ENCODE results near the gene BMP2K. TPM values are rescaled to one million over a fixed set of nuclear protein-coding genes. Genes with fewer than 3 reads are reported as not detected.

BMP2K gene
- total and polyA plus RNA-seq, 2 of the 8 experiments (the other 6 are each of a cell fraction or from before 2014, with no cell fraction given) = 15.6 to 24.1 TPM

DNA sequence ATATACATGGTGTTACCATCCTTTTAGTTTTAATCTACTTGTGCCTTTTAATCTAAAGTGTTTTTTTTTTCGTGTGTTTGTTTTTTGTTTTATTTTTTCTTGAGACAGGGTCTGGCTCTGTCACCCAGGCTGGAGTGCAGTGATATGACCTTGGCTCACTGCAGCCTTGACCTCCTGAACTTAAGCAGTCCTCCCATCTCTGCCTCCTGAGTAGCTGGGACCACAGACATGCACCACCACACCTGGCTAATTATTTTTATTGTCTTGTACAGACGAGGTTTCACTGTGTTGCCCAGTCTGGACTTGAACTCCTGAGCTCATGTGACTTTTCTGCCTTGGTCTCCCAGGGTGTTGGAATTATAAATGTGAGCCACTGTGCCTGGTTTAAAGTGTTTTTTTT is 33.1 kb downstream of the BMP2K start (continued):
- no peak for TF ChIP-seq CTCF (IDR thresholded peaks at IDR 0.05; ENCODE audit: control extremely low read depth in 1 of 3, insufficient read depth in 1 of 3, low read depth in 1 of 3, low read length in 3 of 3)
- TF ChIP-seq TAF7 (optimal IDR thresholded peaks at IDR 0.05; ENCODE audit: borderline replicate concordance, low read depth, low read length) = no peak
- TF ChIP-seq HDAC6 (IDR thresholded peaks at IDR 0.05; ENCODE audit: low read depth, low read length) = no peak
- no peak for TF ChIP-seq RBBP5 (IDR thresholded peaks at IDR 0.05; ENCODE audit: borderline replicate concordance, low read depth, low read length)
- no peak for TF ChIP-seq TCF12 (IDR thresholded peaks at IDR 0.05; ENCODE audit: low read depth, low read length)
- TF ChIP-seq TBP (IDR thresholded peaks at IDR 0.05; ENCODE audit: low read depth, low read length) = no peak
- TF ChIP-seq POU5F1 (IDR thresholded peaks at IDR 0.05; ENCODE audit: low read depth, low read length) = no peak
- TF ChIP-seq POLR2A (IDR thresholded peaks at IDR 0.05; ENCODE audit: control extremely low read depth in 1 of 2, low read depth in 2 of 2, low read length in 2 of 2) = no peak
- no peak for TF ChIP-seq E2F6 (IDR thresholded peaks at IDR 0.05)
- no peak for TF ChIP-seq NRF1 (IDR thresholded peaks at IDR 0.05; ENCODE audit: low read depth, low read length)
